GM19023 (cell line): ENCODE results near the gene PARD3.
"Not testable (repeated sequence)": the region's sequence is repeated elsewhere in the genome, so short reads cannot be mapped to it uniquely, and the experiment has no call there.

Experiments used
- ATAC-seq: cut with Tn5 transposase; IDR thresholded peaks from one replicate; pipeline ENCODE4 v1.9.1; 2021; ENCODE audit warnings: mild to moderate bottlenecking, moderate library complexity; ENCODE audit not compliant: unreplicated experiment

Gene PARD3

DNA sequence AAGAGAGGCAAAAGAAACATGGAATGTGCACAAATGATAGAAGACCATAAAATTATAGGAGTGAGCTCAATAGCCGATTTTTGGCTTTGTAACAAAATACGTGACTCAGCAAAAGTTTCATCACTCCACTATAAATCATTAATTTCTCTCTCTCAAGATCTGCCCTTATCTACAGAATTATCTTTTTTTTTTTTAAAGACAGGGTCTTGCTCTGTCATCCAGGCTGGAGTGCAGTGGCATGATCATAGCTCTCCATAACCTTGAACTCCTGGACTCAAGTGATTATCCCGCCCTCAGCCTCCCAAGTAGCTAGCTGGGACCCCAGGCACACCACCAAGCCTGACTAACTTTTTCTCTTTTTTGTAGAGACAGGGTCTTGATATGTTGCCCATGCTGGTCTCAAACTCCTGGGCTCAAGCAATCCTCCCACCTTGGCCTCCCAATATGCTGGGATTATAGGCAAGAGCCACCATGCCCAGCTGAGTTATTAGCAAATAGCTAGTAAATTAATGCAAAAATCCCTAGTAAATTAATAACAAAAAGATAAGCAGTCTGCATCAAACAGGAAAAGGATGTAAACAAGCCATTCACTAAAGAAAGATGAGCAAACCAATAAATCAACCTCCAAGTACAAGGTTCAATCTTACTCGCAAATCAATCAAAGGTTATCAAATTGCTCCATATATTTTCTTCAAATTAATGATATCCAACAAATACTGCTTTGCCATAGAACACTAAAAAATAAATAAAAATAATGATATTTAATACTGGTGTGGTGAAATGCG is 450.7 kb downstream of the PARD3 start:
- no peak for ATAC-seq

DNA sequence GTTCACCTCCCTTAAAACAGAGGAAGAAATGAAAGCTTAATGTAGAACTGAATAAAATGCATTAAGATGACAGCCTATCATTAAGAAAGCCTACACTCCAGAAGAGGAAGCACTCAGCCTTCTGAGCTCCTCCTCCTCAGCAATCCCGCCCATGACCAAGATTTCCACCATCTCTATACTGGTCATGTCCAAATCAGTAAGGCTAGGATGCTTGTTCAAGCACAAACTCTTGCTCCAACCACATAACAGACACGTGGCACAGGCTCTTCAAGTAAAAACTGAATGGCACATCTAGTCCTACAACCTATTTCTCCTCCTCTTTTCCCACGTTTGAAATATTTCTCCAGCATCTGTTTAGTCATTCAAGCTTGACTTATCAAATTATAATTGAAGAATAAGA is 454.1 kb downstream of the PARD3 start:
- ATAC-seq, result no peak

DNA sequence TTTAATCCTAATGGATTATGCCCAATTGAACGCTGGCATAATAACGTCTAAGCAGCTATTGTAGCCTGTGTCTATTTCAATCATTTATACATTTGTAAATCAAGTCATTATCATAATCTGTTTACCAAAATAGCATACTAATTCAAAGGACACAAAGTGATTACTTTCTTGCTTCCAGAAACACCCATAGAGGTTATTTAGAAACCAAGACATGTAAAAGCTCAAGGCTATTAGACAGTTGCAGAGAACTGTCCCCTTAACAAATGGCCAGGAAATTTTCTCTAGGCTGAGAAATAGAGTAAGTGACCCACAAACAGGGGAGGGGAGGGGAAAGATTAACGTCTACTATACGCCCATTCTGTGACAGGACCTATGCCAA is 455.7 kb downstream of the PARD3 start:
- ATAC-seq, result no peak

DNA sequence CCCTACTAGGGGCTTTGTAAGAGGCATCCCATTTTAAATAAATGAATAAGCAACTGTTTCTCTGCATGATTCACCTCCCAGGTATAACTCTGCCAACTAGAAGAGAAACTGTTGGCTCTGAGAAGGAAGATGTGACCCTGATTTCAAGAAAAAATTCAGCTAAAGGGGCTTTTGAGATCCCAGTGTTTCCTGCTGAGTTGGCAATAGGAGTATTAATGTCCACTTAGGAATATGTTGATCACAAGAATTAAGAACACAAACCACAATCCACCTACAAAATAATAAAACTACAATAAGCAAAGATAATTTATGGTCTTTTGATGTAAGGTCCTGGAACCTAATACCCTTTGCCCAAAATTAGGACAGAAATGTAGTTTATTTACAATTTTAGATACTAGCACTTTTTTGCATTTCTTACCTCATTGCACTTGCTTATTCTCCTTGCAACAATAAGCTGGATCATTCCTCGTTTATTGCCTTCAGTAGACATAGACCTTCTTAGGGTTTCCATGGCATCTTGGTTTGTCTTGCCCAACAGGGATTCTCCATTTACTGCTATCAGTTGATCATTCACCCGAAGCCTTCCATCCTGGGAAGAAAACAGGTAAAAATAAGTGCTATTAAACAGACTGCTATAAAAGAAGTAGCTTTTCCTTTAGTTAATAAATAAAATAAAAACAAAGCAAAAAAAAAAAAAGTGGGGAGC is 456.2 kb downstream of the PARD3 start:
- no peak for ATAC-seq

DNA sequence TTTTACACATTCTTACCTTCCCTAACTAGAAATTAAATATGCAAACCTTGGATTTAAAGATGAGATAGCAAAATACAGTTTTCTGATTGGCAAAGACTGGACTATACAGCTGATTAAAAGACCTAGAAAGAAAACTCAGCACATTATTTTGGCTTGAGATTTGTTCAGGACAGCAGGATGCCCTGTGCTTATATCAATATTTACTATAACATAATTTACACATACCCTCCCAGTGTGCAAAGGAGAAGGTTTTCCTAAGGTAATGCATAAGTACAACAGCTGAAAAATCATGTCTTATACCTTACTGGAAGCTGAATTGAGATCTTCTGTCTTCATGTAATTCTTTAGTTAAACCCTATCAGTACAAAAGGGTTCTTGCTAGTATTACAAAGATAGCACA is 458.6 kb downstream of the PARD3 start:
- ATAC-seq, result no peak

DNA sequence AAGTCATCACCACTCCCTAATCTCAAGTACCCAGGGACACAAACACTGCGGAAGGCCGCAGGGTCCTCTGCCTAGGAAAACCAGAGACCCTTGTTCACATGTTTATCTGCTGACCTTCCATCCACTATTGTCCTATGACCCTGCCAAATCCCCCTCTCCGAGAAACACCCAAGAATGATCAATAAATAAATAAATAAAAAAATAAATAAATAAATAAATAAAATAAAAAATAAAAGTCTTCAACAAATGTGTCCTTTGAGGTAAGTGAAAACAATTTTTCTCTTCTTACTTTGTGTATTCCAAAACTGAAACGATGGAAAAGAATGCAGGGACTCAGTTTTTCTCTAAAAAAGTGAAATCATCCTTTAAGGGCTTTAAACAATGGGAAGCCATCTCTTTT is 461.6 kb downstream of the PARD3 start:
- ATAC-seq, result not testable (repeated sequence)

DNA sequence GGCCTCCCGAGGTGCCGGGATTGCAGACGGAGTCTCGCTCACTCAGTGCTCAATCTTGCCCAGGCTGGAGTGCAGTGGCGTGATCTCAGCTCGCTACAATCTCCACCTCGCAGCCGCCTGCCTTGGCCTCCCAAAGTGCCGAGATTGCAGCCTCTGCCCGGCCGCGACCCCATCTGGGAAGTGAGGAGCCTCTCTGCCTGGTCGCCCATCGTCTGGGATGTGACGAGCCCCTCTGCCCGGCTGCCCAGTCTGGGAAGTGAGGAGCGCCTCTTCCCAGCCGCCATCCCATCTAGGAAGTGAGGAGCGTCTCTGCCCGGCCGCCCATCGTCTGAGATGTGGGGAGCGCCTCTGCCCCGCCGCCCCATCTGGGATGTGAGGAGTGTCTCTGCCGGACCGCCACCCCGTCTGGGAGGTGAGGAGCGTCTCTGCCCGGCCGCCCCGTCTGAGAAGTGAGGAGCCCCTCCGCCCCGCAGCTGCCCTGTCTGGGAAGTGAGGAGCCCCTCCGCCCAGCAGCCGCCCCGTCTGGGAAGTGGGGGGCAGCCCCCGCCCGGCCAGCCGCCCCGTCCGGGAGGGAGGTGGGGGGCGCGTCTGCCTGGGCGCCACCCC is 462.4 kb downstream of the PARD3 start:
- not testable (repeated sequence) for ATAC-seq

DNA sequence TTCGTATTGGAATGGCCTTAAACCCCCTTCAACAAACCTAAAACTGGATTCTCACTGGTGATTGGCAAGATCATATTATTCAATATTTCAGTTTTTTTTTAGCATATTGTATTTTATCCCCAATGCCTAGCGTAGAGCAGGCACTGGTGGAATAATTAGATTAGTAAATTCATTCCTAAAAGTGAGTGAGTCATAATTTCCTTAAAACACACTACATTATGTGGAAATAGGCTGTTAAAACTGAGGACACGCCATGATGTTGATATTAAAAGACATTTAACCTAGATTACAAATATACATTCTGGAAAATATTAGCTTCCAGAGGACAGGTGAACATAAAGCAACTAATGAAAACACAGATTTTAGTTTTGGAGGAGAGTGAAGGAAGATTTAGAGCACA is 463.9 kb downstream of the PARD3 start:
- no peak for ATAC-seq

DNA sequence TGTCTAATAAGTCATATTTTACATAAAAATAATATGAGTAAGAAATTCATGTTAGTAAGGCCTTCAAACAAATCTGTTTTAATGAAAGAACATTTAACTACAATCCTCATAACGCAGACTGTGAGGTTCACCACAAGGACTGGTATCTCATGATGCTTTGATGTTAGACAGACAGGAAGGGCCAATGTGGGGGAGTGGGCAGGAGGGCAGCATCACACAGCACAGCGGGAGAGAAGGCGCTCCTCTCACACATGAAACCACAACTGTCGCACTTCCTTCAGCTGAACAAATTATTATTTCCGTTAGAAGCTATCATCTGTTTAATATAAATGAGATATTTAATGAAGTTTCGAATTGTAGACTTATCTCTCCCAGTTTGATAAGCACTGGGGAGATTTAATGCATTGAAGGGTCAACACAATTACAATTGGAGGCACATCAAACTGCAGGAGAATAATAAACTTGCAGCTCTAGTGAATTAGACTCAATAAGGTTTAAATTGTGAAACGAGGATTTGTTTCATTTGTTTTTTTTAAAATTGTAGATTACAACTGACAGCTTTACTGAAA is 466.1 kb downstream of the PARD3 start:
- ATAC-seq, result no peak

DNA sequence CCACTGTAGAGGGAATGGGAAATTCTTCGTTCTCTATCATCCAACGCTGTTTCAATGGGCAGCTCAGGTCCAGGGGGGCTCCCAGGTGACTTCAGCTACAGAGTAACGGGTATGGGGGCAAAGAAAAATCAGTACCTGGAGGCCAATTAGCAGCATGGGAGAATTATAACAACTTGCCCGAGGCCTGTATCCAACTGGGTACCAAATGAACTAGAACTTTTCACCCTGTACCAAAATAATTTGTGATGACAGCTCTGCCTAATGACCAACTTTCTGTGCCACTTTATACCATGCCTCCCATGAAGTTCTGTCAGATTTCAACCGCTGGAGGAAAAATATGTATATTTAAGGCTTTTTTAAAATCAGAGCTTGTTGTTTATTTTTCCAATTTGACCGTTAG is 467.1 kb downstream of the PARD3 start:
- ATAC-seq, result no peak

DNA sequence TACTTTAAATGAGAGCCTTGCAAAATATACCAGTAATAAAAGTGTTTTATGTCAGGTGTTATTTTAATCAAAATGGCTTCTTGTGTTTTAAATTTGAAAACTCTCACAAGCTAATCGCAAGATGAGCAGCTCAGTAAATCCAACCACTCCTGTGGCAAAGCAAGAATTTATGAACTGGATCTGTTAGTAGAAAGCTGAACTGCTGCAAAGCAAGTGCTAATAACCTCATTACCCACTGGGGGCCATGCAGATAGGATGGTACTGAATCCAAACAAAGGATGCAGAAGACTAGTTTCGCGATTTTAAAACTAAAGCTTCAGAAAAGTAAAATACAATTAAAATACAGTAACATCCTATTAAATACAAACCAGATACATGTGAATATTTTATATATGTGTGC is 468.0 kb downstream of the PARD3 start:
- no peak for ATAC-seq

DNA sequence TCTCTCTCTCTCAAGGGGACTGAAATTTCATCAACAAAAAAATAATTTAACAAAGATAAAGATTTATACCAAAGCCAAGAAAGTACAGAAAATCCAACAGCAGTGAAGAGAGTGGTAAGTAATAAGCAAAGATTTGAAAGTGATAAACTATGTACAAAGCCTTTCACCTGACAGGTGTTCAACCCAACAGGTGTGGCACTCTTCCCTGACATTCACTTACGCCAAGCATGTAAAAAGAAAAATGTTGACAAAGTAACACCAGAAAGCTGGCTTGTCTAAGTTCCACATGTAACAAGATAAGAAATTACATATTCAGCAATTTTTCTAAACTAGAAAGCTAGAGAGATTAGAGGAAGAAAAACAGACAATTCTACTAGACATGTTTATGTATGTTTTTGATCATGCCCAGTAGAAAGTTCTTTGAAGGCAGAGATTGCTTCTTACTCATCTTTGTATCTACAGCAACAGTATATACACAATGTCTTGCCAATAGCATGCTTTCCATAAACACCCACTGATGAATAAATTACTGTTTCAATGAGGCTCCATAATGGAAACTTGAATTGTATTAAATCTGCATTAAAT is 468.5 kb downstream of the PARD3 start:
- ATAC-seq, result no peak

DNA sequence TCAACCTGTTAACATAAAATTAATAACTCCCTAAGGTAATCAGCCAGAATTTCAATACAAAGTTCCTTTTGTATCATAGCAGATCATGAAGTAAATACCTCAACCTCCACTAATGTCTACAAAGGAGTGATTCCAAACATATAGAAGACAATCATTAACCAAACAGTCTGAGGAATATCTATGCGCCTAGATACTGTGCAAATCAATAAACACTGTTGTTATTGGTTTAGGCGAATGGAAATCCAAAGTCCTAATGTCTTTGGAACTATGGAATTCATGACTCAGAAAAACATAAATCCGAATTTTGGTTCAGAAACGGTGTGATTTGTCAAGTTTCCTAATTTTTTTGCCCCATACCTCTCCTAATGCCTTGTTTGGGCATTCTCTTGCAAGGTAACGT is 469.7 kb downstream of the PARD3 start:
- no peak for ATAC-seq

DNA sequence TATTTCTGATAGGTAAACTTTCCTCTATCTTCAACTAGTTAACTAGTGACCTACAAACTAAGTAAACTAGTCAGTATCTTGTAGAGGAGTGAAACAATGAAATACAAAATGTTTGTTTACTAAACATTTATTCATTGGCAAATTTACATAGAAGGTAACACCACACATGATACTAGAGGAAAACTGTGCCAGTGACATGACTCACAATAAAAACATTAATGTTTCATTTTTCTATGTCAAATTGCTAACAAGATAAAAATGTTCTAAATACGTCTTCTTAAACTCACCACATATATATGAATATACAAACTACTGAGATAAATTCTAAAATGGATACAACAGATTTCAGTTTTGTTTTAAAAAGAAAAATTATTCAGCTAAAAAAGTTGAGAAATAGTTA is 471.3 kb downstream of the PARD3 start:
- no peak for ATAC-seq

DNA sequence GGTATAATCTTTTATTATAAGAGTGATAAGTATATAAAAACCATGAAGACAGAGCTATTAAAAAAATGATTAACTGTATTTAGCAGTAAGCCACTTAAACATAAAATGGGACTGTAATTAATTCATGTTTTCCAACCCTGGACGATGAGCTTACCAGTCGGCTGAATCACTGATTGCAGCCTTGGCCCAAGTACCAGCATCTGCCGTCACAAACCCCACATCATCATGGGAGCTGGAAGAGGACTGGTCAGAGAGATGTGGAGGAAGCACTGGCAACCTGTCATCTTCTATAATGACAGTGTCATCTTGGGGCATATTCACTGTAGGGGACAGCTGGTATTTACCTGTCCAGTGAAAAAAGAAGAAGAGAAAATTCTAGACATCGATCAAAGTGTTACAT is 473.6 kb downstream of the PARD3 start:
- ATAC-seq, result no peak

DNA sequence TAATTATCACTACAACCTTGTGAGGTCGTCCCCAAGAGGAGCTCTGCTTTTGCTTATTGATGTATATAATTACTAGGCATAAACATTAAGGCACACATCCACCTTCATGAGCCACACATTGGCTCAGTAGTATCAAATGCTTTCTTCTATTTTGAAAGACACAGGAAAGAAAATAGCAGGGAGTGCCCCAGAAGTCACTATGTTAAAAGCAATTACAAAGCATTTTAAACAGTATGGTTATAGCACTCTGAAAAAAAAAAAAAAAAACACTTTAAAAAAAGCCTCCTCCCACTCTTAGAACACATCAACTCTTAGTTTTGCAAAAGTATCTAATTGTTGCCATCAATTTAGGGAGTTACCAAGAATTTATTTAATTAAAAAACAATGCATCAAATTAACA is 474.2 kb downstream of the PARD3 start:
- ATAC-seq, result no peak

DNA sequence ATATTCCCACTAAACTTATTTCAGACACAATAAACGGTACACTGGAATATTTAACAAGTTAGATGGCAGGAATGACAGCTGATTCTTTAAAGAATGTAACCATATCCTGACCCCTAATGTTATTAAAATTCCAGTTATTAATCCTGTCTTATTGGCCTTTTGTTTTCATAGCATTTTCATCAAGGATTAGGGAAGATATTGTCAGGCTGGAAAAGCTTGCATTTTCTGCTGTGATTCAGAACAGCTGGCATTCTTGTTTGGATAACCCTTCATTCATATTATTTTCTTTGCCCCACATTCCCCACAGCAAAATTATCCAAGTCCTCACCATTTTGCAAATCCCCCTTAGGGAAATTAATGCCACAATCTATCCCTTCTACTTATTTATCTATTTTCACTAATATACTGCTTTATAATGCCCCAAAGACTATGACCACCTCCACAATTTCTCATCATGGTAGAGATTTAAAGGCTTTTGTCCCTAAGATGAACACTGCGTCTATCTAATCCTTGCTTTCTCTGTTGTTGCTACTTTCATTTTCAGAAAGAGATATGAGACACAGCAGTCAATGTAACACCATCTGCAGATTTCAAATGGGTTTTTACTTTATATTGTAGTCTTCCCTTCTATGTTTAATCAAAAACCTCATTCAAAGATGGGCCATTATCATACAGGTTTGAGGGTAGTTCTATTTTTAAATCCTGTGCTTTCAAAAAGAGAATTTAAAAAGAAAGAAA is 475.1 kb downstream of the PARD3 start:
- no peak for ATAC-seq

DNA sequence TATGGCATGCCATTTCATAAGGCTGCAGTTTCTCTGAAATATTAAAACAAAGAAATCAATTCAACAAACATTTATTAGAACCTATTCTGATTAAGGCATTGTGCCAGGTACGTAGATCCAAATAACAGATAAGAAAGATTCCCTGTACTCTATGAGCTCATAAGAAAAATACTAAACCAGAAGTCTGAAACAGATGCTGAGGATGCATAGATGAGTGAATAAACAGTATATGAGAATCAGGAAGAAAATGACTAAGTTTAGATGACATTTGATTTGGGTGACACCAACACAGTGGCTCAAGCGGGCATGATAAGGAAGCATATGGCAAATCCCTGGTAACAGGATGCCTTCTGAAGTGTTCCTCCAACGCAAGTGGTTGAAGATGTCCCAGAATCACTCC is 477.2 kb downstream of the PARD3 start:
- no peak for ATAC-seq

DNA sequence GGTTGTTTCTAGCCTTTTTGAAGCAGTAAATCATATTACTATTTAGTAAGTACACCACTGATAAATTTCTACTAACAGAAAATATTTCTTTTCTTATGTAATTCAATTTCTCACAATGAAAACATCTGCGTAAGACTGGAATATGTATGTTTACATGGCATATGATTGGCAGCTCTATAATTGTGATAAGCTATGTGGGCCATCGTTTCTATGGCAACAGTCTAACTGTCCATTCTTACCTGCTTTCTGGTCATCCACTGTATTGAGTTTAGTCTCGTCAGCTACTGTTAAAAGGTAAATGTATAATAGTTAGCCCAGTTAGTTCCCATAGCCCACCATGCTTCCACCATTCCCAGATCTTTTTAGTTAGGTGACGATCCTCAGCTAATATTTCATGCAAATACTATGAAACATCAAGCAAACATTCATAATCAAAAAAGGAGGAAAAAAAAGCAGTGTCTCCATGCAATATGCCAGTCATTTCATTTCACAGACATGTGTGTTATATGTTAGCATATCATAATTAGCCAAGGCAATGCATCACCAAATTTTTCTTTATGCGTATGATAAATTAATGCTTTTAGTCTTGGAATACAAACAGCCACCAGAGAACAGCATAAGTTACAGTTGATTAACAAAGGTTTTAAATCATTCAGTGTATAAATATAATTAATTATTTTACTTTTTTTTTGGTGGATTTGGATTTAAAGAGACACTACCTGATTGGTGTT is 479.0 kb downstream of the PARD3 start:
- ATAC-seq, result no peak

DNA sequence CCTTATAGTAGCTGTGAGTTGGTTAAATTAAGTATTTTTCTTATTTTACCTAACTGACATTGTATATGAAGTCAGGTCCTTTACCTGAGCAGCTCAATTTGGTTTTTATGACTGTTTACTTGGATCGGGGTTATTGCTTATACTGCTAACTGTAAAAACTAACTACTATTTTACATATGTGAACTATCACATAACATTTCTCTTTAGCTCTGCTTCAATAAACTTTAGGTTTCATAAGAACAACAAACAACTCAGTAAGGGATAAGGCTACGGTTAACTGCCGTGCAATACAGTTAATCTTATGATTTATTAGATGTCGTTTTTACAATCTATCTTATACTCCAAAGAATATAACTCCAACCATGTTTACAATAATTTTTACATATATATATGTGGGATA is 480.2 kb downstream of the PARD3 start:
- ATAC-seq, result no peak
